ENCODE measurements around the gene GPR35. TPM values are rescaled to one million over a fixed set of nuclear protein-coding genes. Genes with fewer than 3 reads are reported as not detected.
A peak's percentile ranks its signal among the peaks of the same experiment; 100 is the strongest.

The GPR35 gene
- polyA plus RNA-seq, 1 of the 3 experiments (the other 2 are of a cell fraction): 1.2 TPM

DNA sequence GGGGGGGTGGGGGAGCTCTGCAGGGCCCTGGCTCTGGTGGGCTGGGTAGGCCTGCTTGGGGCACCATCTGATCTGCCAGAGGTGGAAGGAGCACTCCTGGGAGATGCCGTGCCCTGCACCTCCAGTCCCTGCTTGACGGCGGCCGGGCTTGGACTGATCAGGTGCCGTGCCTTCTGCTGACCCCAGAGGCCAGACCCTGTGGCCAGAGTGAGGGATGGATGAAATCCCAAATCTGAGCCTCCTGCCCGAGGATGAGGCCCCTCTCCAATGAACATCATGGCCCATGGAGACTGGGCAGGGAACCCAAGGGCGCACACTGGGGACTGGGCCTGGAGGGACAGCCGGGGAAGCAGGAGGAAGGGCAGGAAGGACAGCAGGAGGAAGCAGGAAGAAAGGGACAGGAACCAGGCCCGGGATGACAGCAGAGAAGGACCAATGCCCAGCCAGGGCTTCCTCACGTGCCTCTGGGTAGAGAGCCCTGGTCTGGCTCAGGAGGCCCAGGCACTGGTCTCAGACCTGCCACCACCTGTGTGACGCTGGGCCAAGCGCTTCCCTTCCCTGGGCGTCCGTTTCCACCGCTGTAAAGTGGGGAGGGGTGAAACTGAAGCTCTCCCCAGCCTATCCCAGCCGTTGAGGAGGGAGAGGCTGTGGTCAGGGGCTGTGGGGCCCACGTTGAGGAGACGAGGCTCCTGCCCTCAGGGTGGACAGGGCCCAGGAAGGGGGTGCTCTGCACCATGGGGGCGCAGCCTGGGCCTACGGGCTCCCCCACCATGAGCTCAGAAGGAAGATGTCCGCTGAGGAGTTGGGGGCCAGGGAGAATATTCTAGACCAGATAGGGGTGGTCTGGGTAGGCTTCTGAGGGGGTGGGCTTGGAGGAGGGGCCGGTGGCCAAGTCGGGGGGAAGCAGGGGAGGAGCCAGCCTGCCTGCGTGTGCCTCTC, 1.0 kb upstream of the GPR35 start:
- H3K9me2 ChIP-seq: no peaks in the 10 kb centered on the region
- H3K27ac ChIP-seq (ENCODE audit: low read depth in 2 of 2, low read length in 1 of 2): peak overlapping the region in 1 of 2 experiments; percentile 29; a peak in 1 of 4 replicates
- H3K9me3 ChIP-seq: no peaks in the 10 kb centered on the region
- H4K20me1 ChIP-seq (ENCODE audit: insufficient read depth): no peaks in the 10 kb centered on the region
- no peaks in the 10 kb centered on the region for H3K27me3 ChIP-seq (ENCODE audit: insufficient read depth)
- no peak for DNase-seq
- WGBS (ENCODE audit: low lambda C conversion rate): 66% methylated on average over 12 of the region's 24 CpGs
- TF ChIP-seq, protein P1, sequence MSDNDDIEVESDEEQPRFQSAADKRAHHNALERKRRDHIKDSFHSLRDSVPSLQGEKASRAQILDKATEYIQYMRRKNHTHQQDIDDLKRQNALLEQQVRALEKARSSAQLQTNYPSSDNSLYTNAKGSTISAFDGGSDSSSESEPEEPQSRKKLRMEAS (IDR thresholded peaks at IDR 0.05; ENCODE audit: low read depth): no peak
- TF ChIP-seq MEF2A (IDR thresholded peaks at IDR 0.05; ENCODE audit: borderline replicate concordance, low read depth) (no peak), SIN3A (IDR thresholded peaks at IDR 0.05; ENCODE audit: borderline replicate concordance, low read depth, low read length) (no peak), FOXM1 (IDR thresholded peaks at IDR 0.05; ENCODE audit: low read depth) (no peak), RXRA (IDR thresholded peaks at IDR 0.05; ENCODE audit: borderline replicate concordance, low read depth) (no peak), GABPA (IDR thresholded peaks at IDR 0.05; ENCODE audit: low read depth) (no peak), YY1 (IDR thresholded peaks at IDR 0.05; ENCODE audit: low read depth) (no peak), ELF1 (IDR thresholded peaks at IDR 0.05) (no peak), NFIC (IDR thresholded peaks at IDR 0.05; ENCODE audit: borderline replicate concordance) (no peak), NRF1 (IDR thresholded peaks at IDR 0.05; ENCODE audit: low read depth, low read length) (no peak), CHD2 (IDR thresholded peaks at IDR 0.05; ENCODE audit: low read length, partially characterized antibody) (no peak), POLR2AphosphoS5 (IDR thresholded peaks at IDR 0.05; ENCODE audit: low read depth, low read length) (no peak), RFX5 (IDR thresholded peaks at IDR 0.05; ENCODE audit: low read length) (no peak)
- TF ChIP-seq, protein P2, sequence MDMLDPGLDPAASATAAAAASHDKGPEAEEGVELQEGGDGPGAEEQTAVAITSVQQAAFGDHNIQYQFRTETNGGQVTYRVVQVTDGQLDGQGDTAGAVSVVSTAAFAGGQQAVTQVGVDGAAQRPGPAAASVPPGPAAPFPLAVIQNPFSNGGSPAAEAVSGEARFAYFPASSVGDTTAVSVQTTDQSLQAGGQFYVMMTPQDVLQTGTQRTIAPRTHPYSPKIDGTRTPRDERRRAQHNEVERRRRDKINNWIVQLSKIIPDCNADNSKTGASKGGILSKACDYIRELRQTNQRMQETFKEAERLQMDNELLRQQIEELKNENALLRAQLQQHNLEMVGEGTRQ (IDR thresholded peaks at IDR 0.05; ENCODE audit: borderline replicate concordance, low read depth, low read length): no peak
- TF ChIP-seq, protein P3, sequence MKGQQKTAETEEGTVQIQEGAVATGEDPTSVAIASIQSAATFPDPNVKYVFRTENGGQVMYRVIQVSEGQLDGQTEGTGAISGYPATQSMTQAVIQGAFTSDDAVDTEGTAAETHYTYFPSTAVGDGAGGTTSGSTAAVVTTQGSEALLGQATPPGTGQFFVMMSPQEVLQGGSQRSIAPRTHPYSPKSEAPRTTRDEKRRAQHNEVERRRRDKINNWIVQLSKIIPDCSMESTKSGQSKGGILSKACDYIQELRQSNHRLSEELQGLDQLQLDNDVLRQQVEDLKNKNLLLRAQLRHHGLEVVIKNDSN (IDR thresholded peaks at IDR 0.05; ENCODE audit: borderline replicate concordance, low read depth): no peak
- CTCF ChIA-PET: no interaction called here
- no peak overlapping the region for H3K4me3 ChIP-seq (ENCODE audit: low read depth in 2 of 2, low read length in 1 of 2)
- POLR2A ChIA-PET: no interaction called here
- no peaks in the 10 kb centered on the region for H3K36me3 ChIP-seq (replicated peaks in 1 of 2; ENCODE audit: control insufficient read depth in 1 of 2, insufficient read depth in 2 of 2, low read length in 1 of 2)
- H3K4me2 ChIP-seq: no peak overlapping the region
- H3K4me1 ChIP-seq (ENCODE audit: control insufficient read depth in 1 of 2, insufficient read depth in 2 of 2, low read depth in 1 of 2, low read length in 1 of 2): peaks cover 0 to 25% of the 10 kb centered on the region in 2 experiments; a peak in 1 of 4 replicates
- H3K79me2 ChIP-seq (ENCODE audit: insufficient read depth): no peaks in the 10 kb centered on the region
- no peak overlapping the region for H2AFZ ChIP-seq (ENCODE audit: low read depth)
- no peak overlapping the region for H3K9ac ChIP-seq
- H3F3A ChIP-seq (replicated peaks; ENCODE audit: insufficient read depth): no peaks in the 10 kb centered on the region

Measured in SK-N-SH (cell line).